SK-N-SH (cell line): ENCODE data around the gene TKT. TPM values are rescaled to one million over a fixed set of nuclear protein-coding genes. Genes with fewer than 3 reads are reported as not detected.

Source experiments
- CTCF ChIA-PET: fragments of 300-600, 350-600 bp; formaldehyde crosslinking; extraction: SDS; loops from one replicate; lab custom pipeline; 2021; lab: Yijun Ruan, JAX
- POLR2A ChIA-PET: fragments of 350-600 bp; sonication (Branson Sonifier 250); formaldehyde crosslinking; extraction: SDS; loops from one replicate; lab custom pipeline; 2020; ENCODE audit warnings: antibody characterized with exemption, inconsistent platforms; lab: Yijun Ruan, JAX
- DNase-seq: peaks from one replicate; pipeline ENCODE4 v3.0.0; 2012
- H2AFZ ChIP-seq: fragments of 200-600 bp; sonication (generic); 2 replicates; pipeline ENCODE4 v1.8.1; 2016; ENCODE audit warnings: antibody characterized with exemption, mild to moderate bottlenecking, low read depth
- H3F3A ChIP-seq: fragments of 200-600 bp; sonication (generic); replicated peaks from 2 replicates; pipeline ENCODE3; 2016; ENCODE audit warnings: antibody characterized with exemption, mild to moderate bottlenecking; ENCODE audit not compliant: insufficient read depth
- H3K27ac ChIP-seq, 2 experiments: fragments of 200-500 bp in 1 of 2; fragments of 200-600 bp in 1 of 2; sonication (Bioruptor generic) in 1 of 2; sonication (generic), shearing (Covaris generic) in 1 of 2; 2 replicates each; pipeline versions ENCODE4 v1.5.1 to v1.6.1; 2014 to 2016; ENCODE audit warnings: low read depth in 2 of 2, inconsistent platforms in 1 of 2, low read length in 1 of 2, mild to moderate bottlenecking in 1 of 2, mixed read lengths in 1 of 2
- H3K27me3 ChIP-seq: fragments of 200-600 bp; sonication (generic), shearing (Covaris generic); 2 replicates; pipeline ENCODE4 v1.6.1; 2016; ENCODE audit warnings: mixed run types; ENCODE audit not compliant: insufficient read depth
- H3K36me3 ChIP-seq, 2 experiments: fragments of 200-500 bp in 1 of 2; fragments of 200-600 bp in 1 of 2; sonication (Bioruptor generic) in 1 of 2; sonication (generic) in 1 of 2; replicated peaks in 1 of 2; 2 replicates each; pipeline versions ENCODE3 to v1.5.1; 2014 to 2016; ENCODE audit warnings: low read length in 1 of 2, mild to moderate bottlenecking in 1 of 2; ENCODE audit not compliant: insufficient read depth in 2 of 2, control insufficient read depth in 1 of 2
- H3K4me1 ChIP-seq, 2 experiments: fragments of 200-500 bp in 1 of 2; fragments of 200-600 bp in 1 of 2; sonication (Bioruptor generic) in 1 of 2; sonication (generic), shearing (Covaris generic) in 1 of 2; 2 replicates each; pipeline versions ENCODE4 v1.5.1 to v1.6.1; 2014 to 2016; ENCODE audit warnings: low read depth in 1 of 2, low read length in 1 of 2, mixed run types in 1 of 2; ENCODE audit not compliant: insufficient read depth in 2 of 2, control insufficient read depth in 1 of 2
- H3K4me2 ChIP-seq: fragments of 200-600 bp; sonication (generic), shearing (Covaris generic); 2 replicates; pipeline ENCODE4 v1.6.1; 2017; ENCODE audit warnings: mixed run types
- H3K4me3 ChIP-seq, 2 experiments: fragments of 200-500 bp in 1 of 2; fragments of 200-600 bp in 1 of 2; sonication (Bioruptor generic) in 1 of 2; sonication (generic), shearing (Covaris generic) in 1 of 2; 2 replicates each; pipeline versions ENCODE4 v1.5.1 to v1.8.1; 2014 to 2016; ENCODE audit warnings: low read depth in 2 of 2, inconsistent platforms in 1 of 2, low read length in 1 of 2, mild to moderate bottlenecking in 1 of 2, mixed read lengths in 1 of 2, moderate library complexity in 1 of 2
- H3K79me2 ChIP-seq: fragments of 200-600 bp; sonication (generic); 2 replicates; pipeline ENCODE4 v1.8.1; 2017; ENCODE audit warnings: mild to moderate bottlenecking; ENCODE audit not compliant: insufficient read depth
- H3K9ac ChIP-seq: fragments of 200-600 bp; sonication (generic); 2 replicates; pipeline ENCODE4 v1.6.1; 2017; ENCODE audit warnings: mixed run types
- H3K9me2 ChIP-seq: fragments of 200-600 bp; sonication (generic); 2 replicates; pipeline ENCODE4 v1.6.1; 2017; ENCODE audit warnings: mixed run types
- H3K9me3 ChIP-seq: fragments of 200-600 bp; sonication (generic); 2 replicates; pipeline ENCODE4 v1.6.1; 2017; ENCODE audit warnings: mixed run types, mild to moderate bottlenecking, moderate library complexity
- H4K20me1 ChIP-seq: fragments of 200-600 bp; sonication (generic); 2 replicates; pipeline ENCODE4 v1.6.1; 2017; ENCODE audit warnings: mild to moderate bottlenecking, mixed run types; ENCODE audit not compliant: insufficient read depth
- CHD2 ChIP-seq: fragments of 150-350 bp; IDR thresholded peaks from 2 replicates; pipeline ENCODE4 v1.6.1; 2018; ENCODE audit warnings: low read length; ENCODE audit not compliant: partially characterized antibody
- CTCF ChIP-seq: fragments of 200-600 bp; sonication (generic); IDR thresholded peaks from 2 replicates; pipeline ENCODE4 v1.6.1; 2017; ENCODE audit warnings: antibody characterized with exemption, mild to moderate bottlenecking, moderate library complexity
- ELF1 ChIP-seq: IDR thresholded peaks from 2 replicates; pipeline ENCODE4 v1.4.0; 2012
- EP300 ChIP-seq, 2 experiments: IDR thresholded peaks; 2 replicates each; pipeline versions ENCODE4 v1.4.0 to v1.6.1; 2012; ENCODE audit warnings: borderline replicate concordance in 1 of 2, low read depth in 1 of 2, low read length in 1 of 2
- EZH2phosphoT487 ChIP-seq: fragments of 200-600 bp; sonication (generic); IDR thresholded peaks from 2 replicates; pipeline ENCODE4 v1.6.1; 2017; ENCODE audit warnings: low read depth, mixed run types, mild to moderate bottlenecking, antibody characterized with exemption, moderate library complexity, borderline replicate concordance
- FOSL2 ChIP-seq: IDR thresholded peaks from 2 replicates; pipeline ENCODE4 v1.4.0; 2012; ENCODE audit warnings: low read depth, mild to moderate bottlenecking, moderate library complexity, borderline replicate concordance
- FOXJ3 ChIP-seq: sonication (generic); formaldehyde crosslinking; IDR thresholded peaks from 2 replicates; pipeline ENCODE4 v1.5.1; 2020; ENCODE audit warnings: mild to moderate bottlenecking, missing genetic modification reagents
- FOXM1 ChIP-seq: IDR thresholded peaks from 2 replicates; pipeline ENCODE4 v1.4.0; 2012; ENCODE audit warnings: low read depth, mild to moderate bottlenecking
- GABPA ChIP-seq: IDR thresholded peaks from 2 replicates; pipeline ENCODE4 v1.4.0; 2012; ENCODE audit warnings: low read depth, mild to moderate bottlenecking
- GATA2 ChIP-seq: sonication (generic); formaldehyde crosslinking; IDR thresholded peaks from 2 replicates; pipeline ENCODE4 v1.5.0; 2020; ENCODE audit warnings: mild to moderate bottlenecking, missing genetic modification reagents
- MAX ChIP-seq: IDR thresholded peaks from 2 replicates; pipeline ENCODE4 v1.4.0; 2012; ENCODE audit warnings: low read depth
- PBX3 ChIP-seq: IDR thresholded peaks from 2 replicates; pipeline ENCODE4; 2012
- POLR2AphosphoS5 ChIP-seq: IDR thresholded peaks from 2 replicates; pipeline ENCODE4 v1.6.1; 2012; ENCODE audit warnings: low read depth, low read length
- SIN3A ChIP-seq: IDR thresholded peaks from 2 replicates; pipeline ENCODE4 v1.6.1; 2012; ENCODE audit warnings: low read depth, mild to moderate bottlenecking, low read length, moderate library complexity, borderline replicate concordance
- SMC3 ChIP-seq: IDR thresholded peaks from 2 replicates; pipeline ENCODE4 v1.6.1; 2012; ENCODE audit warnings: low read depth, low read length, improper control_type of control experiment
- TCF12 ChIP-seq: IDR thresholded peaks from 2 replicates; pipeline ENCODE4 v1.4.0; 2012
- TEAD4 ChIP-seq: IDR thresholded peaks from 2 replicates; pipeline ENCODE4 v1.4.0; 2012; ENCODE audit warnings: mild to moderate bottlenecking, borderline replicate concordance; ENCODE audit not compliant: insufficient read depth
- USF1 ChIP-seq: IDR thresholded peaks from 2 replicates; pipeline ENCODE4 v1.4.0; 2012; ENCODE audit warnings: low read depth, borderline replicate concordance
- USF2 ChIP-seq: fragments of 150-350 bp; IDR thresholded peaks from 2 replicates; pipeline ENCODE4 v1.6.1; 2017; ENCODE audit warnings: antibody characterized with exemption, low read length, low read depth, borderline replicate concordance
- WGBS: methylation state at CpG from one replicate; pipeline ENCODE4 v1.1.6; 2017; ENCODE audit warnings: low lambda C conversion rate; 5-methylcytosine and 5-hydroxymethylcytosine counted together
- polyA plus RNA-seq, 3 experiments: library from polyadenylated mRNA; depleted of rRNA; stranded (reverse); fragments of >200 nt; gene quantifications; 2 replicates each; pipeline ENCODE4 v1.2.3, GENCODE V29; 2012

The TKT gene
- polyA plus RNA-seq, 1 of the 3 experiments (the other 2 are of a cell fraction): 144 TPM

GRCh38 chr3:53187430-53187829, 68.4 kb downstream of the TKT start (continued):
- TF ChIP-seq MAX (no peak), USF2 (no peak), TEAD4 (no peak), PBX3 (no peak), CHD2 (no peak), POLR2AphosphoS5 (no peak), TCF12 (no peak), USF1 (no peak), EP300 (IDR thresholded peaks at IDR 0.05; ENCODE audit: borderline replicate concordance in 1 of 2, low read depth in 1 of 2, low read length in 1 of 2) (no peak), GATA2 (no peak)

GRCh38 chr3:53186726-53187125, 69.1 kb downstream of the TKT start:
- no peak for DNase-seq
- H3K4me2 ChIP-seq: no peak overlapping the region
- no peaks in the 10 kb centered on the region for H3K79me2 ChIP-seq
- TF ChIP-seq GABPA: no peak
- no peak for TF ChIP-seq EP300 (IDR thresholded peaks at IDR 0.05; ENCODE audit: borderline replicate concordance in 1 of 2, low read depth in 1 of 2, low read length in 1 of 2)
- TF ChIP-seq FOXJ3 (CRISPR knock-in tag): no peak
- TF ChIP-seq SIN3A: no peak
- no peak for TF ChIP-seq FOSL2
- no peak for TF ChIP-seq FOXM1
- TF ChIP-seq CTCF: no peak
- TF ChIP-seq TCF12: no peak
- TF ChIP-seq ELF1: no peak
- TF ChIP-seq EZH2phosphoT487: no peak
- no peak for TF ChIP-seq SMC3
- no peak overlapping the region for H2AFZ ChIP-seq
- H4K20me1 ChIP-seq: no peaks in the 10 kb centered on the region
- H3K27me3 ChIP-seq: no peaks in the 10 kb centered on the region
- ChIA-PET CTCF (interaction anchor here (0.7 to 1.7 kb wide), 3 partner anchors 9 to 73 kb away, joined by 3 to 10 read pairs (median 3); no protein-coding TSS in a partner anchor), POLR2A (no interaction called here)
- H3K9ac ChIP-seq: no peak overlapping the region
- H3K4me3 ChIP-seq: no peak overlapping the region
- H3K27ac ChIP-seq: no peak overlapping the region
- 81% methylated on average over 2 of the region's 9 CpGs for WGBS
- H3K4me1 ChIP-seq: no peaks in the 10 kb centered on the region
- H3F3A ChIP-seq: no peaks in the 10 kb centered on the region
- H3K9me3 ChIP-seq: no peaks in the 10 kb centered on the region
- H3K9me2 ChIP-seq: no peaks in the 10 kb centered on the region
- H3K36me3 ChIP-seq: no peaks in the 10 kb centered on the region
